K562 (cell line): ENCODE data around the gene ZNF438. TPM values are rescaled to one million over a fixed set of nuclear protein-coding genes. Genes with fewer than 3 reads are reported as not detected.
"Not testable (repeated sequence)": the region's sequence is repeated elsewhere in the genome, so short reads cannot be mapped to it uniquely, and the experiment has no call there.

Source experiments
- ATAC-seq: fragments of 200-7000 bp; cut with Tn5 transposase; 3 replicates; pipeline ENCODE4 v1.9.1; 2020; ENCODE audit warnings: moderate library complexity
- BruUV-seq: library from RNA; stranded (reverse); fragments of 400-500 nt; replicated peaks from 2 replicates; lab custom pipeline; 2021; lab: Mats Ljungman, UMichigan
- CTCF ChIA-PET: fragments of 300-600 bp; formaldehyde crosslinking; extraction: SDS; loops from one replicate; lab custom pipeline; 2021; ENCODE audit warnings: low intra/inter-chr PET ratio; lab: Yijun Ruan, JAX
- POLR2A ChIA-PET: fragments of 300-600, 350-650 bp; sonication (Branson Sonifier 250); formaldehyde crosslinking; extraction: SDS; loops from one replicate; lab custom pipeline; 2021; ENCODE audit warnings: antibody characterized with exemption, inconsistent platforms; lab: Yijun Ruan, JAX
- DNase-seq, 4 experiments: peaks; one replicate each; pipeline versions ENCODE4 v3.0.0 to v3.0.0-alpha.2; 2011 to 2018; ENCODE audit warnings: low spot score in 3 of 4, mixed read lengths in 3 of 4; ENCODE audit errors: extremely low read depth in 1 of 4
- FAIRE-seq: peaks from 2 replicates; lab custom pipeline; 2011; peaks lifted over from hg19 to GRCh38; lab: Jason Lieb, UNC
- H2AFZ ChIP-seq: 2 replicates; pipeline ENCODE4 v1.6.0; 2011; ENCODE audit warnings: low read depth, low read length, control low read depth, inconsistent platforms
- H3K27ac ChIP-seq: fragments of 200-600 bp; 3 replicates; pipeline ENCODE4 v1.8.0; 2011; ENCODE audit warnings: low read depth, mild to moderate bottlenecking, control low read depth, inconsistent platforms, low read length, moderate library complexity, mixed read lengths; ENCODE audit errors: extremely low read depth
- H3K27me3 ChIP-seq, 2 experiments: fragments of 300-600 bp in 1 of 2; 2 replicates in 1 of 2; 3 replicates in 1 of 2; pipeline versions ENCODE4 v1.6.0 to v1.8.0; 2011; ENCODE audit warnings: inconsistent platforms in 2 of 2, low read length in 2 of 2, mild to moderate bottlenecking in 1 of 2, mixed read lengths in 1 of 2, moderate library complexity in 1 of 2; ENCODE audit not compliant: control insufficient read depth in 2 of 2, insufficient read depth in 2 of 2
- H3K36me3 ChIP-seq: fragments of 300-600 bp; 3 replicates; pipeline ENCODE4 v1.8.0; 2011; ENCODE audit warnings: mild to moderate bottlenecking, low read length, inconsistent platforms; ENCODE audit not compliant: control insufficient read depth, insufficient read depth
- H3K4me1 ChIP-seq, 2 experiments: fragments of 200-600 bp in 1 of 2; replicated peaks in 1 of 2; 2 replicates in 1 of 2; 3 replicates in 1 of 2; pipeline versions ENCODE4 v1.5.1 to v1.8.0; 2011; ENCODE audit warnings: inconsistent platforms in 2 of 2, low read length in 2 of 2, mild to moderate bottlenecking in 1 of 2, mixed read lengths in 1 of 2, moderate library complexity in 1 of 2; ENCODE audit not compliant: control insufficient read depth in 2 of 2, insufficient read depth in 2 of 2
- H3K4me2 ChIP-seq: 2 replicates; pipeline ENCODE4 v1.6.1; 2011; ENCODE audit warnings: low read length, control low read depth, inconsistent platforms, mixed read lengths; ENCODE audit not compliant: insufficient read depth
- H3K4me3 ChIP-seq: fragments of 200-600 bp; sonication (generic), shearing (Covaris generic); 2 replicates; pipeline ENCODE4 v1.5.1; 2016; ENCODE audit warnings: control low read depth, inconsistent platforms
- H3K79me2 ChIP-seq: fragments of 200-600 bp; 3 replicates; pipeline ENCODE4 v1.8.0; 2011; ENCODE audit warnings: low read length, inconsistent platforms; ENCODE audit not compliant: control insufficient read depth, insufficient read depth
- H3K9ac ChIP-seq, 2 experiments: 2 replicates each; pipeline versions ENCODE4 v1.6.0 to v1.6.1; 2011; ENCODE audit warnings: low read depth in 2 of 2, low read length in 2 of 2, control low read depth in 1 of 2, inconsistent platforms in 1 of 2, mild to moderate bottlenecking in 1 of 2, mixed read lengths in 1 of 2; ENCODE audit not compliant: insufficient read depth in 1 of 2
- H3K9me1 ChIP-seq: one replicate; pipeline ENCODE4 v1.6.0; 2011; ENCODE audit warnings: inconsistent platforms, mild to moderate bottlenecking, low read length, moderate library complexity; ENCODE audit not compliant: control insufficient read depth, insufficient read depth
- H3K9me3 ChIP-seq: replicated peaks from 2 replicates; pipeline ENCODE4 v1.5.1; 2011; ENCODE audit warnings: low read depth, low read length, inconsistent platforms; ENCODE audit not compliant: control insufficient read depth, insufficient read depth
- H4K20me1 ChIP-seq: replicated peaks from 2 replicates; pipeline ENCODE4 v1.6.1; 2011; ENCODE audit warnings: low read length, inconsistent platforms, mixed read lengths; ENCODE audit not compliant: control insufficient read depth, insufficient read depth
- EP300 ChIP-seq: IDR thresholded peaks from 2 replicates; pipeline ENCODE4 v1.6.1; 2012; ENCODE audit warnings: low read length, improper control_type of control experiment
- ETS1 ChIP-seq: conservative IDR thresholded peaks from 2 replicates; pipeline ENCODE4 v1.6.1; 2011; ENCODE audit warnings: low read depth, mild to moderate bottlenecking, low read length; ENCODE audit not compliant: control insufficient read depth
- GABPB2 ChIP-seq: fragments of 250-450 bp; sonication (Bioruptor Pico); conservative IDR thresholded peaks from 2 replicates; pipeline ENCODE4 v1.5.1; 2021; ENCODE audit warnings: mild to moderate bottlenecking
- RBM22 ChIP-seq: fragments of 200-400 bp; formaldehyde crosslinking; IDR thresholded peaks from 2 replicates; pipeline ENCODE4 v1.6.1; 2018; ENCODE audit warnings: low read length, low read depth; ENCODE audit not compliant: poor library complexity, severe bottlenecking
- ZNF507 ChIP-seq: conservative IDR thresholded peaks from 2 replicates; pipeline ENCODE4 v1.6.1; 2017; ENCODE audit warnings: missing genetic modification characterization, missing compliant biosample characterization
- WGBS: fragments of 100-300 bp; shearing (Covaris generic); methylation state at CpG from one replicate; pipeline ENCODE4 v1.1.6; 2016; ENCODE audit warnings: low coverage, mixed read lengths; ENCODE audit not compliant: insufficient coverage; ENCODE audit errors: missing lambda C conversion rate; 5-methylcytosine and 5-hydroxymethylcytosine counted together
- in situ Hi-C: fragments of 300-500 bp; cut with MboI; formaldehyde crosslinking; loops from 4 replicates; pipeline ENCODE4 v1.15.0; 2018; ENCODE audit warnings: inconsistent platforms, mixed read lengths
- intact Hi-C: fragments of 100-400 bp; cut with micrococcal nuclease; formaldehyde crosslinking; loops from 2 replicates; pipeline ENCODE4 v1.14.2; 2022
- polyA plus RNA-seq, 8 experiments: library from polyadenylated mRNA; depleted of rRNA in 4 of 8; stranded (reverse) in 5 of 8; unstranded in 3 of 8; fragments of >200 nt; fragmentation: Nextera tagmentation in 2 of 8; fragmentation: Illumina TruSeq in 1 of 8; extraction: Ambion mirVana in 2 of 8; extraction: Trizol in 1 of 8; gene quantifications; 2 replicates each; pipeline versions ENCODE4 v1.2.1 to v1.2.3, GENCODE V29; 2011 to 2014; ENCODE audit warnings: inconsistent platforms in 1 of 8, missing spikeins in 1 of 8
- total RNA-seq, 7 experiments: library from RNA; depleted of rRNA in 6 of 7; stranded (reverse); fragments of >200 nt in 6 of 7; fragmentation: Illumina TruSeq in 2 of 7; extraction: Trizol in 2 of 7; gene quantifications; 2 replicates each; pipeline versions ENCODE4 v1.2.1 to v1.2.3, GENCODE V29; 2011 to 2021; ENCODE audit warnings: low replicate concordance in 1 of 7
- TF ChIP-seq, protein P1 (sequence below): fragments of 450-650 bp; IDR thresholded peaks from 2 replicates; pipeline ENCODE4 v1.6.1; 2016
- TF ChIP-seq, protein P2 (sequence below): fragments of 450-650 bp; IDR thresholded peaks from 2 replicates; pipeline ENCODE4 v1.6.1; 2018; ENCODE audit not compliant: partially characterized antibody

The ZNF438 gene
- total and polyA plus RNA-seq, 9 of the 15 experiments (the other 6 are each of a cell fraction or from before 2014, with no cell fraction given) = 0.45 to 1.5 (median 0.91) TPM

- POLR2A ChIA-PET, H3K9me1 ChIP-seq, H3K4me2 ChIP-seq, BruUV-seq, H3K79me2 ChIP-seq, H3K27ac ChIP-seq, in situ Hi-C loops, CTCF ChIA-PET, H4K20me1 ChIP-seq, H3K4me3 ChIP-seq, H3K9ac ChIP-seq, H3K4me1 ChIP-seq, H2AFZ ChIP-seq, DNase-seq, H3K36me3 ChIP-seq, H3K27me3 ChIP-seq, H3K9me3 ChIP-seq, ATAC-seq, FAIRE-seq, intact Hi-C loops: not testable (repeated sequence)
- WGBS = 6% methylated on average over 10 of the region's 10 CpGs
Observed at GRCh38 chr10:30929311-30929729, 102.3 kb downstream of the ZNF438 start.

DNA sequence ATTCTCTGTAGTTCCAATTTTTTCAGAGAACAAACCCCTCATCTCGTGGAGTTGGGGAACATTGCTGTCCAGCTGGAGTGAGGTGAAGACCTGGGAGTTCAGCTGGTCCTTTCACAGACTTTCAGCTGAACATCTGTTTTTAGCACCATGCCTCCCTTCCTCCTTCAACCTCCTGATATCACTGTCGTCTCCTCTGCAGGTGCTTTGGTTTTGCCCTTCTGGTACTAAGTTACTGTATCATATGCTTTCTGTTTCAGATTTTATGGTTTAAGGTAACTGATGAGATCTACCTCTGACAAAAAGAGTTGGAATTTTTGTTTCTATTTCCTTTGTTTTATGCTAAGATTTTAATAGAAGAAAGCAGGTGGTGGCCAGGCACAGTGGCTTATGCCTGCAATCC is 102.9 kb downstream of the ZNF438 start:
- ChIA-PET POLR2A (no interaction called here), CTCF (no interaction called here)
- H3K27ac ChIP-seq = no peak overlapping the region
- no peaks in the 10 kb centered on the region for H3K9me1 ChIP-seq
- no peaks in the 10 kb centered on the region for H3K79me2 ChIP-seq
- H3K27me3 ChIP-seq = no peaks in the 10 kb centered on the region
- no peak overlapping the region for H2AFZ ChIP-seq
- BruUV-seq = no TSS peak
- 0% methylated on average over 2 of the region's 2 CpGs for WGBS
- in situ Hi-C loops (no loop called here), intact Hi-C loops (no loop called here)
- DNase-seq = no peak
- H3K9me3 ChIP-seq = 0 out of 2 replicates have a peak, but pooled peaks cover 2% of the 10 kb centered on the region
- H3K4me1 ChIP-seq = no peaks in the 10 kb centered on the region
- no peak for FAIRE-seq
- no peak overlapping the region for H3K4me2 ChIP-seq
- no peaks in the 10 kb centered on the region for H4K20me1 ChIP-seq
- no peaks in the 10 kb centered on the region for H3K36me3 ChIP-seq
- no peak overlapping the region for H3K4me3 ChIP-seq
- ATAC-seq = no peak
- H3K9ac ChIP-seq = no peak overlapping the region
- TF ChIP-seq EP300 (no peak), GABPB2 (CRISPR knock-in tag) (no peak), RBM22 (no peak), ETS1 (no peak), ZNF507 (tag) (no peak)
- TF ChIP-seq, protein P1, sequence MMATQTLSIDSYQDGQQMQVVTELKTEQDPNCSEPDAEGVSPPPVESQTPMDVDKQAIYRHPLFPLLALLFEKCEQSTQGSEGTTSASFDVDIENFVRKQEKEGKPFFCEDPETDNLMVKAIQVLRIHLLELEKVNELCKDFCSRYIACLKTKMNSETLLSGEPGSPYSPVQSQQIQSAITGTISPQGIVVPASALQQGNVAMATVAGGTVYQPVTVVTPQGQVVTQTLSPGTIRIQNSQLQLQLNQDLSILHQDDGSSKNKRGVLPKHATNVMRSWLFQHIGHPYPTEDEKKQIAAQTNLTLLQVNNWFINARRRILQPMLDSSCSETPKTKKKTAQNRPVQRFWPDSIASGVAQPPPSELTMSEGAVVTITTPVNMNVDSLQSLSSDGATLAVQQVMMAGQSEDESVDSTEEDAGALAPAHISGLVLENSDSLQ = no peak
- TF ChIP-seq, protein P2, sequence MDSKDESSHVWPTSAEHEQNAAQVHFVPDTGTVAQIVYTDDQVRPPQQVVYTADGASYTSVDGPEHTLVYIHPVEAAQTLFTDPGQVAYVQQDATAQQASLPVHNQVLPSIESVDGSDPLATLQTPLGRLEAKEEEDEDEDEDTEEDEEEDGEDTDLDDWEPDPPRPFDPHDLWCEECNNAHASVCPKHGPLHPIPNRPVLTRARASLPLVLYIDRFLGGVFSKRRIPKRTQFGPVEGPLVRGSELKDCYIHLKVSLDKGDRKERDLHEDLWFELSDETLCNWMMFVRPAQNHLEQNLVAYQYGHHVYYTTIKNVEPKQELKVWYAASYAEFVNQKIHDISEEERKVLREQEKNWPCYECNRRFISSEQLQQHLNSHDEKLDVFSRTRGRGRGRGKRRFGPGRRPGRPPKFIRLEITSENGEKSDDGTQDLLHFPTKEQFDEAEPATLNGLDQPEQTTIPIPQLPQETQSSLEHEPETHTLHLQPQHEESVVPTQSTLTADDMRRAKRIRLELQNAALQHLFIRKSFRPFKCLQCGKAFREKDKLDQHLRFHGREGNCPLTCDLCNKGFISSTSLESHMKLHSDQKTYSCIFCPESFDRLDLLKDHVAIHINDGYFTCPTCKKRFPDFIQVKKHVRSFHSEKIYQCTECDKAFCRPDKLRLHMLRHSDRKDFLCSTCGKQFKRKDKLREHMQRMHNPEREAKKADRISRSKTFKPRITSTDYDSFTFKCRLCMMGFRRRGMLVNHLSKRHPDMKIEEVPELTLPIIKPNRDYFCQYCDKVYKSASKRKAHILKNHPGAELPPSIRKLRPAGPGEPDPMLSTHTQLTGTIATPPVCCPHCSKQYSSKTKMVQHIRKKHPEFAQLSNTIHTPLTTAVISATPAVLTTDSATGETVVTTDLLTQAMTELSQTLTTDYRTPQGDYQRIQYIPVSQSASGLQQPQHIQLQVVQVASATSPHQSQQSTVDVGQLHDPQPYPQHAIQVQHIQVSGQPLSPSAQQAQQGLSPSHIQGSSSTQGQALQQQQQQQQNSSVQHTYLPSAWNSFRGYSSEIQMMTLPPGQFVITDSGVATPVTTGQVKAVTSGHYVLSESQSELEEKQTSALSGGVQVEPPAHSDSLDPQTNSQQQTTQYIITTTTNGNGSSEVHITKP = no peak
